Suprapubic skin (tissue), 4 donors: ENCODE data around the gene ADAMTS15. TPM values are rescaled to one million over a fixed set of nuclear protein-coding genes. Genes with fewer than 3 reads are reported as not detected.

ENCODE experiments used
- DNase-seq, 2 donors: peaks; one replicate each; pipeline ENCODE4 v3.0.0-alpha.2; 2019; ENCODE audit warnings: low spot score in 2 of 2
- H3K27ac ChIP-seq: fragments of 200-600 bp; sonication (generic); one replicate; pipeline ENCODE4 v1.5.1; 2019
- H3K27me3 ChIP-seq: fragments of 200-600 bp; sonication (generic); one replicate; pipeline ENCODE4 v1.5.1; 2019
- H3K36me3 ChIP-seq: fragments of 200-600 bp; sonication (generic); one replicate; pipeline ENCODE4 v1.5.1; 2019
- H3K4me1 ChIP-seq: fragments of 200-600 bp; sonication (generic); one replicate; pipeline ENCODE4 v1.5.1; 2019
- H3K4me3 ChIP-seq: fragments of 200-600 bp; sonication (generic); one replicate; pipeline ENCODE4 v1.5.1; 2019; ENCODE audit warnings: mild to moderate bottlenecking
- H3K9me3 ChIP-seq: fragments of 200-600 bp; sonication (generic); one replicate; pipeline ENCODE4 v1.5.1; 2019
- EP300 ChIP-seq: sonication (generic); formaldehyde crosslinking; IDR thresholded peaks from one replicate; pipeline ENCODE4 v1.6.1; 2017; ENCODE audit warnings: antibody characterized with exemption
- POLR2A ChIP-seq, 2 donors: fragments of 450-650 bp; IDR thresholded peaks; one replicate each; pipeline ENCODE4 v1.6.1; 2017; ENCODE audit warnings: antibody characterized with exemption in 2 of 2, mild to moderate bottlenecking in 2 of 2, moderate library complexity in 2 of 2
- POLR2AphosphoS5 ChIP-seq, 3 donors: sonication (generic); formaldehyde crosslinking; IDR thresholded peaks; one replicate each; pipeline ENCODE4 v1.6.1; 2017; ENCODE audit warnings: antibody characterized with exemption in 3 of 3
- WGBS: methylation state at CpG from one replicate; pipeline ENCODE4 v1.1.5; 2018; 5-methylcytosine and 5-hydroxymethylcytosine counted together
- total RNA-seq, 4 donors: library from RNA; depleted of rRNA; stranded (reverse); fragments of >200 nt; gene quantifications; one replicate each; pipeline ENCODE4 v1.1.0, GENCODE V29; 2016
- TF ChIP-seq, protein P1 (sequence below), 2 donors: fragments of 200-600 bp in 1 of 2; fragments of 450-650 bp in 1 of 2; sonication (generic) in 1 of 2; IDR thresholded peaks; one replicate each; pipeline ENCODE4 v1.5.1; 2016 to 2019; ENCODE audit warnings: antibody characterized with exemption in 2 of 2, mild to moderate bottlenecking in 1 of 2, moderate library complexity in 1 of 2

ADAMTS15 gene
- total RNA-seq, 4 donors from 2014 or later, result 3.8 to 7.2 (median 5.7) TPM

DNA sequence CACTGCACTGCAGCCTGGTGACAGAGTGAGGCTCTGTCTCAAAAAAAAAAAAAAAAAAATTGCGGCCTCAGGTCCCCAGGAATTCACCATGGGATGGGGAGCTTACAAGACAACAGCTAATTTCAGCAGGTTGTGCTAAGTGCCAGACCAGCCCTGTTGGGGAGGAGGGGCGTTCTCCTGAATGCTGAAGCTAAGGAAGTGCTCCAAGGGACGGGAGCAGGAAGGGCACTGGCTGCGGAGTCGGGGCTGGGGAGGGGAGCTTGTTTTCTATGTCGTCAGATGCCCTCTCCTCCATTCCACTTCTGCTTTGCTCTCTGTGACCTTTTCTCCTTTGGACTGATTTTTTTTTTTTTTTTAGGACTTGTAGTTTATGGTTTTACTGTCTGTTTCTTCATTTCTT lies 4.5 kb downstream of the ADAMTS15 start:
- Histone ChIP-seq H3K4me1 (peaks cover 48% of the 10 kb centered on the region), H3K4me3 (no peak overlapping the region), H3K36me3 (no peaks in the 10 kb centered on the region), H3K27me3 (peaks cover 20% of the 10 kb centered on the region), H3K27ac (no peak overlapping the region), H3K9me3 (no peaks in the 10 kb centered on the region)
- TF ChIP-seq, protein P1, sequence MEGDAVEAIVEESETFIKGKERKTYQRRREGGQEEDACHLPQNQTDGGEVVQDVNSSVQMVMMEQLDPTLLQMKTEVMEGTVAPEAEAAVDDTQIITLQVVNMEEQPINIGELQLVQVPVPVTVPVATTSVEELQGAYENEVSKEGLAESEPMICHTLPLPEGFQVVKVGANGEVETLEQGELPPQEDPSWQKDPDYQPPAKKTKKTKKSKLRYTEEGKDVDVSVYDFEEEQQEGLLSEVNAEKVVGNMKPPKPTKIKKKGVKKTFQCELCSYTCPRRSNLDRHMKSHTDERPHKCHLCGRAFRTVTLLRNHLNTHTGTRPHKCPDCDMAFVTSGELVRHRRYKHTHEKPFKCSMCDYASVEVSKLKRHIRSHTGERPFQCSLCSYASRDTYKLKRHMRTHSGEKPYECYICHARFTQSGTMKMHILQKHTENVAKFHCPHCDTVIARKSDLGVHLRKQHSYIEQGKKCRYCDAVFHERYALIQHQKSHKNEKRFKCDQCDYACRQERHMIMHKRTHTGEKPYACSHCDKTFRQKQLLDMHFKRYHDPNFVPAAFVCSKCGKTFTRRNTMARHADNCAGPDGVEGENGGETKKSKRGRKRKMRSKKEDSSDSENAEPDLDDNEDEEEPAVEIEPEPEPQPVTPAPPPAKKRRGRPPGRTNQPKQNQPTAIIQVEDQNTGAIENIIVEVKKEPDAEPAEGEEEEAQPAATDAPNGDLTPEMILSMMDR (IDR thresholded peaks at IDR 0.05), result no peak
- TF ChIP-seq POLR2A (IDR thresholded peaks at IDR 0.05) (no peak), EP300 (no peak), POLR2AphosphoS5 (IDR thresholded peaks at IDR 0.05) (no peak)
- DNase-seq, result no peak
- WGBS, result 74% methylated on average over 6 of the region's 6 CpGs

GRCh38 chr11:130454491-130455252 lies 6.2 kb downstream of the ADAMTS15 start:
- DNase-seq, result no peak
- WGBS, result 64% methylated on average over 12 of the region's 12 CpGs
- Histone ChIP-seq H3K4me1 (peaks cover 35% of the 10 kb centered on the region), H3K27me3 (peaks cover 10% of the 10 kb centered on the region), H3K27ac (no peak overlapping the region), H3K36me3 (no peaks in the 10 kb centered on the region), H3K9me3 (no peaks in the 10 kb centered on the region), H3K4me3 (no peak overlapping the region)
- no peak for TF ChIP-seq POLR2A (IDR thresholded peaks at IDR 0.05)
- no peak for TF ChIP-seq EP300
- TF ChIP-seq, protein P1 (IDR thresholded peaks at IDR 0.05), result no peak
- TF ChIP-seq POLR2AphosphoS5 (IDR thresholded peaks at IDR 0.05), result no peak

- no peak for TF ChIP-seq POLR2AphosphoS5 (IDR thresholded peaks at IDR 0.05)
- TF ChIP-seq, protein P1 (IDR thresholded peaks at IDR 0.05), result no peak
- no peak for TF ChIP-seq POLR2A (IDR thresholded peaks at IDR 0.05)
- TF ChIP-seq EP300, result no peak
- Histone ChIP-seq H3K36me3 (no peaks in the 10 kb centered on the region), H3K27me3 (peaks cover under 1% of the 10 kb centered on the region), H3K27ac (no peak overlapping the region), H3K9me3 (no peaks in the 10 kb centered on the region), H3K4me3 (no peak overlapping the region), H3K4me1 (peaks cover 31% of the 10 kb centered on the region)
- DNase-seq, result no peak
- 63% methylated on average over 14 of the region's 15 CpGs for WGBS
Observed at GRCh38 chr11:130455483-130456127, 7.2 kb downstream of the ADAMTS15 start.

DNA sequence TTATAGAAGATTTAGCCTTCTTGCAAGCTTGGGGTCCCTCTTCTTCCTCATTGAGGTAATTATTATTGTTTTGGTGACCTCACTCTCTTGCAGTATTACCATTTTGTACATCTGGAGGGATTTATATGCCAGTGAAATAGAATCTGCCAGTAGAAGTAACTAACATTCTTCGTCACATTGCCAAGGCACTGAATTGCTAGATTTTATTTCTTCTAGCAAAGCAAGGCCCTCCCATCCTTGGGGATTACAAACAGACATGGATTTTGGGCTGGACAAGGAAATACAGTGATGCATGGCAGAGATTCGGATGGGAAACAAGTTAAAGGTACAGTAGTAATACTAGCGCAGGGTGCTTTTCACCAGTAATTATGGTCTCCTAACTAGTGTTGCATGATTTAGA lies 7.8 kb downstream of the ADAMTS15 start:
- H3K4me1 ChIP-seq, result peaks cover 30% of the 10 kb centered on the region
- no peak for DNase-seq
- no peaks in the 10 kb centered on the region for H3K36me3 ChIP-seq
- H3K27ac ChIP-seq, result no peak overlapping the region
- no peaks in the 10 kb centered on the region for H3K27me3 ChIP-seq
- TF ChIP-seq, protein P1 (IDR thresholded peaks at IDR 0.05), result no peak
- TF ChIP-seq EP300, result no peak
- TF ChIP-seq POLR2AphosphoS5 (IDR thresholded peaks at IDR 0.05), result no peak
- TF ChIP-seq POLR2A (IDR thresholded peaks at IDR 0.05), result no peak
- 76% methylated on average over 3 of the region's 3 CpGs for WGBS
- H3K9me3 ChIP-seq, result no peaks in the 10 kb centered on the region
- no peak overlapping the region for H3K4me3 ChIP-seq
